Astrocyte (in vitro differentiated cells and primary cell): ENCODE results near the gene KCNJ13.

ENCODE experiments used
- EZH2 ChIP-seq: IDR thresholded peaks from 2 replicates; pipeline ENCODE4 v1.6.1; 2012; ENCODE audit warnings: mild to moderate bottlenecking, low read length, inconsistent platforms; ENCODE audit not compliant: insufficient read depth
- TF ChIP-seq, protein P1 (sequence below): IDR thresholded peaks from 2 replicates; pipeline ENCODE4 v1.5.1; 2011; ENCODE audit warnings: low read depth, mild to moderate bottlenecking, inconsistent platforms, low read length, moderate library complexity; ENCODE audit not compliant: insufficient read depth

DNA sequence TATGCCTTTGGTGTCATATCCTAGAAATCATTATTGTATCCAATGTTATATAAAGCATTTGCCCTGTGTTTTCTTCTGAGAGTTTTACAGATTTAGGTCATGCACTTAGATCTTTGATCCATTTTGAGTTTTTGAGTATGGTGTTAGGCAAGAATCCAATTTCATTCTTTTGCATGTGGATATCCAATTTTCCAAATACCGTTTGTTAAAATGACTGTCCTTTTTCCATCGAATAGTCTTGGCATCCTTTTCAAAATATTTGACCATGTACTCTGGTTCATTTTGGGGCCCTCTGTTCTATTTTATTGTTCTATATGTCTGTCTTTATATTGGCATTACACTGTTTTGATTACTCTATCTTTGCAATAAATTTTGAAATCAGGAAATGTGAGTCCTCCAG, 23.8 kb upstream of the KCNJ13 start:
- TF ChIP-seq, protein P1, sequence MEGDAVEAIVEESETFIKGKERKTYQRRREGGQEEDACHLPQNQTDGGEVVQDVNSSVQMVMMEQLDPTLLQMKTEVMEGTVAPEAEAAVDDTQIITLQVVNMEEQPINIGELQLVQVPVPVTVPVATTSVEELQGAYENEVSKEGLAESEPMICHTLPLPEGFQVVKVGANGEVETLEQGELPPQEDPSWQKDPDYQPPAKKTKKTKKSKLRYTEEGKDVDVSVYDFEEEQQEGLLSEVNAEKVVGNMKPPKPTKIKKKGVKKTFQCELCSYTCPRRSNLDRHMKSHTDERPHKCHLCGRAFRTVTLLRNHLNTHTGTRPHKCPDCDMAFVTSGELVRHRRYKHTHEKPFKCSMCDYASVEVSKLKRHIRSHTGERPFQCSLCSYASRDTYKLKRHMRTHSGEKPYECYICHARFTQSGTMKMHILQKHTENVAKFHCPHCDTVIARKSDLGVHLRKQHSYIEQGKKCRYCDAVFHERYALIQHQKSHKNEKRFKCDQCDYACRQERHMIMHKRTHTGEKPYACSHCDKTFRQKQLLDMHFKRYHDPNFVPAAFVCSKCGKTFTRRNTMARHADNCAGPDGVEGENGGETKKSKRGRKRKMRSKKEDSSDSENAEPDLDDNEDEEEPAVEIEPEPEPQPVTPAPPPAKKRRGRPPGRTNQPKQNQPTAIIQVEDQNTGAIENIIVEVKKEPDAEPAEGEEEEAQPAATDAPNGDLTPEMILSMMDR: no peak
- no peak for TF ChIP-seq EZH2
